ENCODE data around the gene ALS2.

GRCh38 chr2:201680743-201681142, 100.0 kb downstream of the ALS2 start:
- TF ChIP-seq POLR2AphosphoS5 (IDR thresholded peaks at IDR 0.05; ENCODE audit: low read depth, low read length) (no peak), POLR2A (IDR thresholded peaks at IDR 0.05; ENCODE audit: borderline replicate concordance, extremely low read depth, insufficient read depth, insufficient read length) (no peak), EZH2 (IDR thresholded peaks at IDR 0.05) (no peak), CTCF (IDR thresholded peaks at IDR 0.05 in 2 of 3, conservative IDR thresholded peaks at IDR 0.05 in 1 of 3; ENCODE audit: borderline replicate concordance in 1 of 3, insufficient read depth in 1 of 3, low read depth in 2 of 3, low read length in 2 of 3) (peak; percentile 84 to 85 (median 85)), YY1 (IDR thresholded peaks at IDR 0.05; ENCODE audit: extremely low read depth, insufficient replicate concordance, low read depth, low read length) (no peak), REST (IDR thresholded peaks at IDR 0.05; ENCODE audit: low read depth) (no peak), FOSL1 (IDR thresholded peaks at IDR 0.05; ENCODE audit: low read depth) (no peak), SRF (IDR thresholded peaks at IDR 0.05; ENCODE audit: low read depth) (no peak), ELF1 (IDR thresholded peaks at IDR 0.05; ENCODE audit: borderline replicate concordance, low read depth) (no peak)
